Ovary (tissue), 10 donors: ENCODE measurements around the gene MMP24. TPM values are rescaled to one million over a fixed set of nuclear protein-coding genes. Genes with fewer than 3 reads are reported as not detected.
"Not testable (repeated sequence)": the region's sequence is repeated elsewhere in the genome, so short reads cannot be mapped to it uniquely, and the experiment has no call there.

ENCODE experiments used
- DNase-seq, 5 donors: peaks; one replicate each; pipeline ENCODE4 v3.0.0-alpha.2; 2019 to 2020
- H3K27ac ChIP-seq, 2 donors: fragments of 200-600 bp; one replicate each; pipeline versions ENCODE4 v1.5.1 to v1.8.0; 2019 to 2022
- H3K27me3 ChIP-seq: fragments of 200-600 bp; one replicate; pipeline ENCODE4 v1.8.0; 2022
- H3K36me3 ChIP-seq: fragments of 200-600 bp; sonication (generic); one replicate; pipeline ENCODE4 v1.5.1; 2019
- H3K4me1 ChIP-seq: one replicate; pipeline ENCODE4 v1.8.1; 2013; ENCODE audit warnings: mild to moderate bottlenecking, moderate library complexity; ENCODE audit not compliant: insufficient read depth
- H3K4me3 ChIP-seq: fragments of 200-600 bp; sonication (generic); one replicate; pipeline ENCODE4 v1.5.1; 2017
- H3K9me3 ChIP-seq, 2 donors: fragments of 200-600 bp in 1 of 2; sonication (generic) in 1 of 2; one replicate each; pipeline versions ENCODE4 v1.5.1 to v1.8.1; 2013 to 2019; ENCODE audit warnings: mild to moderate bottlenecking in 1 of 2, moderate library complexity in 1 of 2
- CTCF ChIP-seq, 3 donors: fragments of 450-650 bp in 2 of 3; fragments of 200-600 bp in 1 of 3; IDR thresholded peaks; one replicate each; pipeline versions ENCODE4 v1.5.1 to v1.8.0; 2016 to 2022; ENCODE audit warnings: antibody characterized with exemption in 3 of 3, mild to moderate bottlenecking in 1 of 3
- EP300 ChIP-seq: sonication (generic); formaldehyde crosslinking; IDR thresholded peaks from one replicate; pipeline ENCODE4 v1.6.1; 2017; ENCODE audit warnings: antibody characterized with exemption
- POLR2A ChIP-seq: fragments of 450-650 bp; IDR thresholded peaks from one replicate; pipeline ENCODE4 v1.6.1; 2017; ENCODE audit warnings: antibody characterized with exemption, mild to moderate bottlenecking, moderate library complexity
- WGBS, 3 donors: extraction: QIAGEN DNeasy Blood & Tissue Kit in 1 of 3; methylation state at CpG; one replicate each; pipeline versions ENCODE4 v1.1.5 to v1.1.7; 2013 to 2017; 5-methylcytosine and 5-hydroxymethylcytosine counted together
- intact Hi-C, 4 donors: fragments of 100-400 bp; cut with DNase I; formaldehyde crosslinking; loops; one replicate each; pipeline versions ENCODE4 v1.11.0 to v1.15.1; 2022 to 2023
- long read RNA-seq, 3 donors: library from polyadenylated mRNA in 2 of 3; unstranded in 2 of 3; transcript quantifications; one replicate each; pipeline ENCODE4 v2.0.0 and lab custom pipeline, GENCODE V29; 2021 to 2026
- polyA plus RNA-seq, 2 donors: library from polyadenylated mRNA; stranded (reverse); fragments of 200-250 nt in 1 of 2; fragments of 350-450 nt in 1 of 2; fragmentation: Illumina TruSeq in 1 of 2; extraction: RNeasy Lipid Tissue Mini Kit (QIAGEN cat#74804) in 1 of 2; gene quantifications; one replicate each; pipeline ENCODE4 v1.2.3, GENCODE V29; 2013 to 2014
- total RNA-seq, 7 donors: library from RNA; depleted of rRNA in 2 of 7; stranded (reverse); fragments of >200 nt in 2 of 7; fragmentation: NEBNext Ultra II Directional in 3 of 7; extraction: Animal tissue kit (Norgen Biotek cat#: 25700) in 3 of 7; gene quantifications; one replicate each; pipeline versions ENCODE4 v1.1.0 to v1.2.4, GENCODE V29; 2016 to 2023
- donor health status: DM: no; HTN: no; CAD: no; lungs with moderate emphysema.
- donor health status: DM: no; HTN: no; CAD: no.
- donor health status: Bipolar disorder and iron deficiency.
- donor health status: DM: yes; HTN: yes; CAD: no.
- donor health status: DM: no; HTN: no; CAD: no.
- donor health status: DM: yes; HTN: yes; CAD: no.

The MMP24 gene
- total RNA-seq (10 to 100 TPM in 1 of 7 donors, 1 to 10 TPM in 2, under 1 TPM in 4; 0.20 to 10.8 (median 0.67) TPM), polyA plus RNA-seq (under 1 TPM; 0.55 to 0.81 TPM)
- long read RNA-seq, donor 1, partial matches to known transcripts = 0 of 62 reads
- long read RNA-seq, donor 1, other reads (novel, unspliced or antisense) = 62 of 62 reads
- long read RNA-seq, donor 2, full-length matches to known transcripts = 2 of 2 reads
- long read RNA-seq, donor 2, partial matches to known transcripts = 0 of 2 reads
- long read RNA-seq, donor 2, other reads (novel, unspliced or antisense) = 0 of 2 reads
- long read RNA-seq, donor 3, full-length matches to known transcripts = 5 of 42 reads
- long read RNA-seq, donor 3, partial matches to known transcripts = 1 of 42 reads
- long read RNA-seq, donor 3, other reads (novel, unspliced or antisense) = 36 of 42 reads

- Histone ChIP-seq H3K36me3 (no peaks in the 10 kb centered on the region), H3K27me3 (no peaks in the 10 kb centered on the region), H3K4me3 (no peak within 1 kb of the TSS), H3K9me3 (no peaks in the 10 kb centered on the region), H3K27ac (no peak within 1 kb of the TSS), H3K4me1 (peaks cover 6% of the 10 kb centered on the region)
- intact Hi-C loops = no loop called here
- 1 to 4% (median 4%) methylated on average over 15 to 69 of the region's 70 CpGs for WGBS, 3 donors
- peak in 1 of 5 donors; percentile 22 for DNase-seq
- TF ChIP-seq POLR2A (no peak), CTCF (IDR thresholded peaks at IDR 0.05) (no peak)
Measured at GRCh38 chr20:35226126-35226883, at the start of gene MMP24. Gene MMP24, plus strand, starts transcription at chr20:35226690. Its CDS starts 49 bp downstream, at chr20:35226739.

DNA sequence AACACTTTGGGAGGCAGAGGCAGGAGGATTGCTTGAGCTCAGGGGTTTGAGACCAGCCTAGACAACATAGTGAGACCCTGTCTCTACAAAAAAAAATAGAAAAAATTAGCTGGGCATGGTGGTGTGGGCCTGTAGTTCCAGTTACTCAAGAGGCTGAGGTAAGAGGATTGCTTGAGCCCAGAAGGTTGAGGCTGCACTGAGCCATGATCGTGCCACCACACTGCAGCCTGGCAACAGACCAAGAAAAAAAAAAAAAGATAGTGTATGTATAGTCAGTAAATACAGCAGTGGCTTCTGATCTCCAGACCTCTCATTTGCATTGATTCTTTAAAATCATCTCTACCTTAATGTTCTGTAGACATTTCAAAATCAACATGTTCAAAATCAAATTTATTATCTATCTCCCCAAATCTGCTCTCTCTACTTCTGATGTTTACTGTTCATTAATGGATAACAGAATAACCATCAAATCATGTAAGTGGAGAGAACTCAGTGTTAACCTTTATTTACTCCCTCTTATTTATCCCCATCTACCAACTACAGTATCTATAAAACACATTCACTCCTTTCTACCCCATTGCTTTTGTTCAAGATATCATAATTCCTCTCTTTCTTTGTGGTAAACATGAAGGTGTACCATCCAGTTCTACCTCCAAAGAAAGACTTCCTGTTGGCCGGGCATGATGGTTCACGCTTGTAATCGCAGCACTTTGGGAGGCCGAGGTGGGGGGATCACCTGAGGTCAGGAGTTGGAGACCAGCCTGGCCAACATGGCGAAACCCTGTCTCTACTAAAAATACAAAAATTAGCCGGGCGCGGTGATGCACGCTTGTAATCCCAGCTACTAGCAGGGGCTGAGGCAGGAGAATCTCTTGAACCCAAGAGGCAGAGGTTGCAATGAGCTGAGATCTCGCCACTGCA is 46.9 kb upstream of the MMP24 start:
- TF ChIP-seq EP300 = no peak
- no peak for TF ChIP-seq CTCF (IDR thresholded peaks at IDR 0.05)
- no peak for TF ChIP-seq POLR2A
- Histone ChIP-seq H3K27ac (no peak overlapping the region), H3K27me3 (no peaks in the 10 kb centered on the region), H3K9me3 (no peaks in the 10 kb centered on the region), H3K4me1 (no peaks in the 10 kb centered on the region), H3K4me3 (no peak overlapping the region), H3K36me3 (no peaks in the 10 kb centered on the region)
- 94 to 96% (median 95%) methylated on average over 11 of the region's 11 CpGs for WGBS, 3 donors
- intact Hi-C loops = no loop called here
- no peak for DNase-seq

DNA sequence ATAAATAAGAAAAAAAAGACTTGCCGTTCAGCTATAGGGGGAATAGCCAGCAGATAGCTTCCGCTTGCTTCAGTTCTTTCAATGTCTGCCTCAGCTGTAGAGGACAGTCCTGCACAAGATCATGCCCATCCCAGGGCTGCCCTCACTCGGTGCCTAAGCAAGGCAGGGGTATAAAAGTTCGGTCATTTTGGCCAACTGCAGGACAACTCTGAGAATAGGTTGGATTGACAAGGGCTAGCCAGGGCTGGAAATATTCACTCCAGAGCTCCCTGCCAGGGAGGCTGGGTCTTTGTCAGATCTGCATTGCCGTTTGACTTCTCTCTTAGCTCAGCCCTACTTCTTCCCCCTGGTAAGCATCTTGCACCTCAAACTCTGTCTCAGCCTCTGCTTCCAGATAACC is 46.2 kb upstream of the MMP24 start:
- Histone ChIP-seq H3K9me3 (no peaks in the 10 kb centered on the region), H3K36me3 (no peaks in the 10 kb centered on the region), H3K4me1 (no peaks in the 10 kb centered on the region), H3K27me3 (no peaks in the 10 kb centered on the region), H3K4me3 (no peak overlapping the region), H3K27ac (no peak overlapping the region)
- TF ChIP-seq POLR2A (no peak), EP300 (no peak), CTCF (IDR thresholded peaks at IDR 0.05) (no peak)
- 88 to 89% (median 88%) methylated on average over 5 of the region's 5 CpGs for WGBS, 3 donors
- intact Hi-C loops = no loop called here
- DNase-seq = no peak

GRCh38 chr20:35181731-35182130 is 44.8 kb upstream of the MMP24 start:
- Histone ChIP-seq H3K4me1 (no peaks in the 10 kb centered on the region), H3K4me3 (no peak overlapping the region), H3K27ac (no peak overlapping the region), H3K27me3 (no peaks in the 10 kb centered on the region), H3K36me3 (no peaks in the 10 kb centered on the region), H3K9me3 (no peaks in the 10 kb centered on the region)
- DNase-seq = no peak
- no peak for TF ChIP-seq CTCF (IDR thresholded peaks at IDR 0.05)
- no peak for TF ChIP-seq EP300
- intact Hi-C loops = no loop called here

DNA sequence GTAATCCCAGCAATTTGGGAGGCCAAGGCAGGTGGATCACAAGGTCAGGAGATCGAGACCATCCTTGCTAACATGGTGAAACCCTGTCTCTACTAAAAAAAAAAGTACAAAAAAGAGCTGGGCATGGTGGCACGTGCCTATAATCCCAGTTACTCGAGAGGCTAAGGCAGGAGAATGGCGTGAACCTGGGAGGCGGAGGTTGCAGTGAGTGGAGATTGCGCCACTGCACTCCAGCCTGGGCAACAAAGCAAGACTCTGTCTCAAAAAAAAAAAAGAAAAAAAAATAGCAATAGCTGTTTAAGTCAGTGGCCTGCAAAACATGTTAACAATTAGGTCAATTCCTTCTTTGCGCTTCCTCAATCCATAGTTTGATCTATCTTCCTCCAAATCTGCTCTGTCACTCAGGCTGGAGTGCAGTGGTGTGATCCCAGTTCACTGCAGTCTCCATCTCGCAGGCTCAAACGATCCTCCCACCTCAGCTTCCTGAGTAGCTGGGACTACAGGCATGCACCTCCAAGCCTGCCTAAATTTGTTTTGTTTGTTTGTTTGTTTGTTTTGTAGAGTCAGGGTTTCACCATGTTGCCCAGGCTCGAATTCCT is 39.7 kb upstream of the MMP24 start:
- intact Hi-C loops, DNase-seq, H3K4me1 ChIP-seq, H3K4me3 ChIP-seq, H3K9me3 ChIP-seq, H3K27me3 ChIP-seq, H3K36me3 ChIP-seq, H3K27ac ChIP-seq: not testable (repeated sequence)
- 90 to 94% (median 92%) methylated on average over 10 of the region's 10 CpGs for WGBS, 3 donors
